Adrenal gland (tissue), 5 donors: ENCODE measurements around the gene PPP1R14C.

Experiments
- POLR2A ChIP-seq, 2 donors: fragments of 450-650 bp; IDR thresholded peaks; one replicate each; pipeline ENCODE4 v1.6.1; 2017; ENCODE audit warnings: antibody characterized with exemption in 2 of 2, mild to moderate bottlenecking in 2 of 2, moderate library complexity in 1 of 2
- TF ChIP-seq, protein P1 (sequence below), 6 experiments: fragments of 450-650 bp in 4 of 6; fragments of 200-600 bp in 2 of 6; sonication (generic) in 1 of 6; IDR thresholded peaks; 1 replicate in 5 of 6; 2 replicates in 1 of 6; pipeline versions ENCODE4 v1.5.1 to v1.8.0; 2016 to 2021; ENCODE audit warnings: antibody characterized with exemption in 6 of 6, mild to moderate bottlenecking in 2 of 6, moderate library complexity in 1 of 6
- donor health status: DM: no; HTN: no; CAD: no.

DNA sequence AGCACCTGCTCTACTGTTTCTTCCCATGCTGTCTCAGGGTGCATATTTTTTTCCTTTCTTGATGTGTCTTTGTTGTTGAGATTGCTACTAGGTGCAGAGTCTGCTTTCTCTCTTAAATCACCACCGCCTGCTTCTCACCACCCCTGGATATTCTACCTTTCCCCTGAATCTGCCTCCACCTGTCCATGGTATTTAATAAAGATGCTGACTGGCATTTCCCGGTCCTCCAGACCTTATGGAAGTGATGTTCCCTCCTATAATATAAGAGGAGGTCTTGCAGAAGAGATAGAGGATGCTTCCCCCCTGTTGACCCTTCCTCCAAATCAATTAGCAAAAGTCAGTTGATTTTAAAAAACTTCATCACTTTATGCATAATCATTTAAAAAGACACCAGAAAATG is 118.1 kb downstream of the PPP1R14C start:
- TF ChIP-seq, protein P1, sequence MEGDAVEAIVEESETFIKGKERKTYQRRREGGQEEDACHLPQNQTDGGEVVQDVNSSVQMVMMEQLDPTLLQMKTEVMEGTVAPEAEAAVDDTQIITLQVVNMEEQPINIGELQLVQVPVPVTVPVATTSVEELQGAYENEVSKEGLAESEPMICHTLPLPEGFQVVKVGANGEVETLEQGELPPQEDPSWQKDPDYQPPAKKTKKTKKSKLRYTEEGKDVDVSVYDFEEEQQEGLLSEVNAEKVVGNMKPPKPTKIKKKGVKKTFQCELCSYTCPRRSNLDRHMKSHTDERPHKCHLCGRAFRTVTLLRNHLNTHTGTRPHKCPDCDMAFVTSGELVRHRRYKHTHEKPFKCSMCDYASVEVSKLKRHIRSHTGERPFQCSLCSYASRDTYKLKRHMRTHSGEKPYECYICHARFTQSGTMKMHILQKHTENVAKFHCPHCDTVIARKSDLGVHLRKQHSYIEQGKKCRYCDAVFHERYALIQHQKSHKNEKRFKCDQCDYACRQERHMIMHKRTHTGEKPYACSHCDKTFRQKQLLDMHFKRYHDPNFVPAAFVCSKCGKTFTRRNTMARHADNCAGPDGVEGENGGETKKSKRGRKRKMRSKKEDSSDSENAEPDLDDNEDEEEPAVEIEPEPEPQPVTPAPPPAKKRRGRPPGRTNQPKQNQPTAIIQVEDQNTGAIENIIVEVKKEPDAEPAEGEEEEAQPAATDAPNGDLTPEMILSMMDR (IDR thresholded peaks at IDR 0.05): no peak
- TF ChIP-seq POLR2A (IDR thresholded peaks at IDR 0.05): no peak
